Thyroid gland (tissue), 4 donors: ENCODE data around the gene SV2B. TPM values are rescaled to one million over a fixed set of nuclear protein-coding genes. Genes with fewer than 3 reads are reported as not detected.

ENCODE experiments used
- DNase-seq, 2 donors: peaks; one replicate each; pipeline ENCODE4 v3.0.0-alpha.2; 2019
- H3K27ac ChIP-seq, 3 donors: fragments of 200-600 bp; sonication (generic); 1 replicate in 2 of 3; 2 replicates in 1 of 3; pipeline ENCODE4 v1.5.1; 2016 to 2019; ENCODE audit warnings: mild to moderate bottlenecking in 1 of 3, moderate library complexity in 1 of 3
- H3K27me3 ChIP-seq: fragments of 200-600 bp; sonication (generic); one replicate; pipeline ENCODE4 v1.5.1; 2019
- H3K36me3 ChIP-seq, 2 donors: fragments of 200-600 bp; sonication (generic); one replicate each; pipeline ENCODE4 v1.5.1; 2016 to 2019
- H3K4me1 ChIP-seq, 2 donors: fragments of 200-600 bp; sonication (generic); one replicate each; pipeline ENCODE4 v1.5.1; 2017 to 2019
- H3K4me3 ChIP-seq, 3 donors: fragments of 200-600 bp; sonication (generic); replicated peaks in 1 of 3; 1 replicate in 2 of 3; 2 replicates in 1 of 3; pipeline ENCODE4 v1.5.1; 2016; ENCODE audit warnings: mild to moderate bottlenecking in 1 of 3
- H3K9me3 ChIP-seq: fragments of 200-600 bp; sonication (generic); one replicate; pipeline ENCODE4 v1.5.1; 2017
- CTCF ChIP-seq, 6 experiments: fragments of 200-600 bp in 3 of 6; fragments of 450-650 bp in 3 of 6; sonication (generic) in 3 of 6; IDR thresholded peaks; one replicate each; pipeline ENCODE4 v1.5.1; 2016 to 2019; ENCODE audit warnings: antibody characterized with exemption in 6 of 6, mild to moderate bottlenecking in 2 of 6, inconsistent platforms in 1 of 6, moderate library complexity in 1 of 6
- POLR2A ChIP-seq, 2 donors: fragments of 450-650 bp; IDR thresholded peaks; one replicate each; pipeline ENCODE4 v1.6.1; 2017; ENCODE audit warnings: antibody characterized with exemption in 2 of 2, mild to moderate bottlenecking in 2 of 2, moderate library complexity in 1 of 2
- WGBS, 2 donors: methylation state at CpG; one replicate each; pipeline ENCODE4 v1.1.5; 2017; 5-methylcytosine and 5-hydroxymethylcytosine counted together
- intact Hi-C: fragments of 100-400 bp; cut with DNase I; formaldehyde crosslinking; loops from one replicate; pipeline ENCODE4 v1.15.1; 2023
- total RNA-seq, 4 donors: library from RNA; depleted of rRNA; stranded (reverse); fragments of >200 nt; gene quantifications; one replicate each; pipeline ENCODE4 v1.2.3, GENCODE V29; 2016

Gene SV2B
- total RNA-seq, 4 donors from 2014 or later = 0.83 to 3.9 (median 2.2) TPM

- H3K4me3 ChIP-seq = no peak overlapping the region
- no peaks in the 10 kb centered on the region for H3K4me1 ChIP-seq
- TF ChIP-seq POLR2A (IDR thresholded peaks at IDR 0.05) = no peak
- no peak for TF ChIP-seq CTCF (IDR thresholded peaks at IDR 0.05)
- no peaks in the 10 kb centered on the region for H3K9me3 ChIP-seq
- intact Hi-C loops = no loop called here
- no peaks in the 10 kb centered on the region for H3K27me3 ChIP-seq
- no peak for DNase-seq
- WGBS, 2 donors = 39 to 48% methylated on average over 3 of the region's 3 CpGs
- no peak overlapping the region for H3K27ac ChIP-seq
- H3K36me3 ChIP-seq = no peaks in the 10 kb centered on the region
Observed at GRCh38 chr15:91348752-91349500, 248.9 kb downstream of the SV2B start.

Other genes with a start within 250 kb of the SV2B start
- gene FURIN, start 231.7 kb upstream of the SV2B start, total RNA-seq = 100 to 1,000 TPM in 2 of 4 donors, 10 to 100 TPM in 2; 88.6 to 128 (median 102) TPM
- 10 to 100 TPM; 34.1 to 44.5 (median 36.0) TPM for gene FES, start 215.8 kb upstream of the SV2B start, total RNA-seq
- 100 to 1,000 TPM in 1 of 4 donors, 10 to 100 TPM in 3; 30.1 to 129 (median 58.9) TPM for gene MAN2A2, start 197.0 kb upstream of the SV2B start, total RNA-seq
- gene HDDC3, start 167.7 kb upstream of the SV2B start, total RNA-seq = 10 to 100 TPM; 13.3 to 25.7 (median 18.0) TPM
- 10 to 100 TPM; 26.3 to 59.3 (median 43.9) TPM for gene UNC45A, start 165.0 kb upstream of the SV2B start, total RNA-seq
- 10 to 100 TPM in 2 of 4 donors, 1 to 10 TPM in 2; 7.6 to 15.2 (median 9.9) TPM for gene RCCD1, start 145.4 kb upstream of the SV2B start, total RNA-seq
- gene PRC1, start 105.7 kb upstream of the SV2B start, total RNA-seq = 10 to 100 TPM in 1 of 4 donors, 1 to 10 TPM in 3; 3.6 to 12.9 (median 7.2) TPM
- gene VPS33B, start 77.7 kb upstream of the SV2B start, total RNA-seq = 10 to 100 TPM in 3 of 4 donors, 1 to 10 TPM in 1; 7.4 to 13.9 (median 12.4) TPM